HCT116 (cell line): ENCODE measurements around the gene MEIG1.

Experiments used
- CEBPB ChIP-seq: IDR thresholded peaks from 2 replicates; pipeline ENCODE4 v1.6.1; 2012; ENCODE audit warnings: low read depth
- CTCF ChIP-seq, 3 experiments: fragments of 200-600 bp in 1 of 3; sonication (generic) in 1 of 3; IDR thresholded peaks in 2 of 3; conservative IDR thresholded peaks in 1 of 3; 2 replicates each; pipeline ENCODE4 v1.5.1; 2012 to 2017; ENCODE audit warnings: low read depth in 2 of 3, low read length in 2 of 3, antibody characterized with exemption in 1 of 3, borderline replicate concordance in 1 of 3, control low read depth in 1 of 3, mild to moderate bottlenecking in 1 of 3, mixed read lengths in 1 of 3, mixed run types in 1 of 3, moderate library complexity in 1 of 3; ENCODE audit not compliant: insufficient read depth in 1 of 3
- EZH2 ChIP-seq: fragments of 200-600 bp; sonication (generic); IDR thresholded peaks from 2 replicates; pipeline ENCODE4 v1.6.1; 2017; ENCODE audit warnings: antibody characterized with exemption, mixed run types
- MAX ChIP-seq: IDR thresholded peaks from 2 replicates; pipeline ENCODE4 v1.6.1; 2012
- POLR2A ChIP-seq: IDR thresholded peaks from 2 replicates; pipeline ENCODE4 v1.7.0; 2011; ENCODE audit warnings: borderline replicate concordance; ENCODE audit not compliant: insufficient read depth, insufficient read length; ENCODE audit errors: extremely low read depth
- POLR2AphosphoS5 ChIP-seq: IDR thresholded peaks from 2 replicates; pipeline ENCODE4 v1.6.1; 2011; ENCODE audit warnings: mild to moderate bottlenecking, low read depth, low read length, moderate library complexity
- SP1 ChIP-seq: IDR thresholded peaks from 2 replicates; pipeline ENCODE4 v1.6.1; 2012; ENCODE audit warnings: low read depth

- TF ChIP-seq POLR2A (no peak), SP1 (no peak), POLR2AphosphoS5 (no peak), CTCF (IDR thresholded peaks at IDR 0.05 in 2 of 3, conservative IDR thresholded peaks at IDR 0.05 in 1 of 3; ENCODE audit: borderline replicate concordance in 1 of 3, insufficient read depth in 1 of 3, low read depth in 2 of 3, low read length in 2 of 3) (no peak), EZH2 (no peak), CEBPB (no peak), MAX (no peak)
Observed at GRCh38 chr10:14947268-14947667, 11.9 kb upstream of the MEIG1 start.
